H9 (cell line): ENCODE results near the gene IL1RAPL1. TPM values are rescaled to one million over a fixed set of nuclear protein-coding genes. Genes with fewer than 3 reads are reported as not detected.

Experiments used
- DNase-seq: peaks from one replicate; pipeline ENCODE4 v3.0.0-alpha.2; 2017
- H2AFZ ChIP-seq: one replicate; pipeline ENCODE4 v1.6.1; 2013; ENCODE audit warnings: mild to moderate bottlenecking, low read length, control low read depth, moderate library complexity
- H2AK5ac ChIP-seq: 2 replicates; pipeline ENCODE4 v1.6.1; 2013; ENCODE audit warnings: low read length, control low read depth, mixed read lengths; ENCODE audit not compliant: insufficient read length
- H2BK120ac ChIP-seq: one replicate; pipeline ENCODE4 v1.6.1; 2013; ENCODE audit warnings: low read depth, mild to moderate bottlenecking, low read length, control low read depth, inconsistent platforms; ENCODE audit not compliant: poor library complexity, severe bottlenecking
- H2BK12ac ChIP-seq: 2 replicates; pipeline ENCODE4 v1.6.1; 2013; ENCODE audit warnings: low read length, control low read depth, mixed read lengths, low read depth; ENCODE audit not compliant: insufficient read length
- H2BK15ac ChIP-seq: 2 replicates; pipeline ENCODE4 v1.6.1; 2013; ENCODE audit warnings: low read depth, low read length, control low read depth
- H2BK20ac ChIP-seq: one replicate; pipeline ENCODE4 v1.6.1; 2013; ENCODE audit warnings: low read depth, mild to moderate bottlenecking, low read length, control low read depth, inconsistent platforms; ENCODE audit not compliant: poor library complexity, severe bottlenecking
- H2BK5ac ChIP-seq: 2 replicates; pipeline ENCODE4 v1.6.1; 2013; ENCODE audit warnings: low read length, control low read depth, mixed read lengths; ENCODE audit not compliant: insufficient read length
- H3K14ac ChIP-seq: 2 replicates; pipeline ENCODE4 v1.6.1; 2013; ENCODE audit warnings: low read length, control low read depth; ENCODE audit not compliant: insufficient read depth
- H3K18ac ChIP-seq: 2 replicates; pipeline ENCODE4 v1.6.1; 2013; ENCODE audit warnings: low read depth, mild to moderate bottlenecking, mixed read lengths, low read length, control low read depth; ENCODE audit not compliant: insufficient read length
- H3K23ac ChIP-seq: 2 replicates; pipeline ENCODE4 v1.6.1; 2013; ENCODE audit warnings: low read length, control low read depth, mixed read lengths, low read depth; ENCODE audit not compliant: insufficient read length
- H3K23me2 ChIP-seq: 2 replicates; pipeline ENCODE4 v1.6.1; 2013; ENCODE audit warnings: low read depth, mild to moderate bottlenecking, mixed read lengths, low read length, control low read depth; ENCODE audit not compliant: insufficient read length, poor library complexity, severe bottlenecking
- H3K27ac ChIP-seq: 2 replicates; pipeline ENCODE4 v1.5.1; 2013; ENCODE audit warnings: low read length, control low read depth, mixed read lengths, low read depth; ENCODE audit not compliant: insufficient read length
- H3K27me3 ChIP-seq: 2 replicates; pipeline ENCODE4 v1.6.1; 2013; ENCODE audit warnings: low read length, control low read depth, inconsistent platforms; ENCODE audit not compliant: insufficient read depth
- H3K4ac ChIP-seq: 2 replicates; pipeline ENCODE4 v1.6.1; 2013; ENCODE audit warnings: low read depth, mild to moderate bottlenecking, control low read depth, inconsistent platforms, low read length, moderate library complexity
- H3K4me1 ChIP-seq: 2 replicates; pipeline ENCODE4 v1.6.1; 2013; ENCODE audit warnings: low read length, control low read depth, inconsistent platforms; ENCODE audit not compliant: insufficient read depth
- H3K4me2 ChIP-seq: 2 replicates; pipeline ENCODE4 v1.6.1; 2013; ENCODE audit warnings: low read length, control low read depth, mixed read lengths; ENCODE audit not compliant: insufficient read length, insufficient read depth
- H3K56ac ChIP-seq: 2 replicates; pipeline ENCODE4 v1.6.1; 2013; ENCODE audit warnings: low read depth, mild to moderate bottlenecking, mixed read lengths, low read length, control low read depth; ENCODE audit not compliant: insufficient read length
- H3K79me1 ChIP-seq: 2 replicates; pipeline ENCODE4 v1.6.1; 2013; ENCODE audit warnings: low read depth, mild to moderate bottlenecking, moderate library complexity, low read length, control low read depth, inconsistent platforms; ENCODE audit not compliant: insufficient read depth, poor library complexity, severe bottlenecking
- H3K79me2 ChIP-seq: 2 replicates; pipeline ENCODE4 v1.6.1; 2013; ENCODE audit warnings: low read length, control low read depth, inconsistent platforms; ENCODE audit not compliant: insufficient read depth
- H3K9ac ChIP-seq: 2 replicates; pipeline ENCODE4 v1.6.1; 2013; ENCODE audit warnings: low read length, control low read depth, mixed read lengths; ENCODE audit not compliant: insufficient read length; ENCODE audit errors: extremely low read depth
- H3K9me3 ChIP-seq: one replicate; pipeline ENCODE4 v1.6.1; 2013; ENCODE audit warnings: low read depth, low read length, inconsistent platforms; ENCODE audit not compliant: control insufficient read depth
- H3T11ph ChIP-seq: one replicate; pipeline ENCODE4 v1.6.1; 2013; ENCODE audit warnings: mild to moderate bottlenecking, low read length, control low read depth, inconsistent platforms
- H4K20me1 ChIP-seq: one replicate; pipeline ENCODE4 v1.6.1; 2013; ENCODE audit not compliant: control insufficient read depth, insufficient read length, insufficient read depth
- H4K5ac ChIP-seq: 2 replicates; pipeline ENCODE4 v1.6.1; 2013; ENCODE audit warnings: low read depth, mild to moderate bottlenecking, mixed read lengths, low read length, control low read depth; ENCODE audit not compliant: insufficient read length
- H4K8ac ChIP-seq: replicated peaks from 2 replicates; pipeline ENCODE4 v1.6.1; 2013; ENCODE audit warnings: low read length, control low read depth, mixed read lengths, low read depth; ENCODE audit not compliant: insufficient read length
- H4K91ac ChIP-seq: 2 replicates; pipeline ENCODE4 v1.6.1; 2013; ENCODE audit warnings: low read depth, mild to moderate bottlenecking, moderate library complexity, mixed read lengths, low read length, control low read depth; ENCODE audit not compliant: insufficient read length
- H3K27ac Mint-ChIP-seq, 3 experiments: 2 replicates in 2 of 3; 3 replicates in 1 of 3; pipeline ENCODE4 v1.8.0; 2020 to 2021; ENCODE audit warnings: mixed read lengths in 3 of 3, mild to moderate bottlenecking in 1 of 3, moderate library complexity in 1 of 3
- H3K27me3 Mint-ChIP-seq: 2 replicates; pipeline ENCODE4 v1.8.0; 2021; ENCODE audit warnings: low read depth, mild to moderate bottlenecking, moderate library complexity, mixed read lengths
- H3K36me3 Mint-ChIP-seq, 3 experiments: 2 replicates in 2 of 3; 3 replicates in 1 of 3; pipeline ENCODE4 v1.8.0; 2020 to 2021; ENCODE audit warnings: low read depth in 3 of 3, mixed read lengths in 3 of 3; ENCODE audit not compliant: insufficient read depth in 1 of 3
- H3K4me1 Mint-ChIP-seq, 2 experiments: 2 replicates each; pipeline ENCODE4 v1.8.0; 2020; ENCODE audit warnings: mixed read lengths in 2 of 2
- H3K4me3 Mint-ChIP-seq, 2 experiments: 2 replicates in 1 of 2; 3 replicates in 1 of 2; pipeline ENCODE4 v1.8.0; 2020 to 2021; ENCODE audit warnings: mild to moderate bottlenecking in 2 of 2, mixed read lengths in 2 of 2, moderate library complexity in 1 of 2
- H3K9me3 Mint-ChIP-seq, 2 experiments: 2 replicates in 1 of 2; 3 replicates in 1 of 2; pipeline ENCODE4 v1.8.0; 2020; ENCODE audit warnings: mild to moderate bottlenecking in 2 of 2, mixed read lengths in 2 of 2, moderate library complexity in 1 of 2
- WGBS: extraction: QIAGEN DNeasy Blood & Tissue Kit; methylation state at CpG from one replicate; pipeline ENCODE4 v1.1.7; 2013; ENCODE audit warnings: missing lambda C conversion rate, low lambda C conversion rate, mixed read lengths; ENCODE audit not compliant: insufficient read length; ENCODE audit errors: extremely low coverage; 5-methylcytosine and 5-hydroxymethylcytosine counted together
- total RNA-seq: library from RNA; stranded (reverse); gene quantifications from 2 replicates; pipeline ENCODE4 v1.2.1, GENCODE V29; 2021
- TF ChIP-seq, protein P1 (sequence below): fragments of 200-600 bp; sonication (generic); conservative IDR thresholded peaks from 3 replicates; pipeline ENCODE4 v1.8.0; 2021; ENCODE audit warnings: antibody characterized with exemption, mild to moderate bottlenecking

Gene IL1RAPL1
- total RNA-seq, 1 experiment from 2014 or later: 0.31 TPM

- Histone ChIP-seq H2BK5ac (no peak overlapping the region), H3K18ac (no peak overlapping the region), H2AFZ (no peak overlapping the region), H2AK5ac (no peak overlapping the region), H3K23ac (no peak overlapping the region), H3K9me3 (no peaks in the 10 kb centered on the region), H3K4me2 (no peak overlapping the region), H3K23me2 (no peaks in the 10 kb centered on the region), H3K14ac (no peak overlapping the region), H3K9ac (no peak overlapping the region), H3K27me3 (no peaks in the 10 kb centered on the region), H2BK15ac (no peak overlapping the region), H4K5ac (no peak overlapping the region), H2BK120ac (no peak overlapping the region), H3K27ac (no peak overlapping the region), H3K79me2 (no peaks in the 10 kb centered on the region), H3K79me1 (no peaks in the 10 kb centered on the region), H3K4ac (no peak overlapping the region), H3K4me1 (no peaks in the 10 kb centered on the region; the same call in 1 of the 2 replicates), H3K56ac (no peak overlapping the region), H4K8ac (no peak overlapping the region), H4K91ac (no peak overlapping the region), H3T11ph (no peak overlapping the region), H2BK20ac (no peak overlapping the region), H4K20me1 (no peaks in the 10 kb centered on the region), H2BK12ac (no peak overlapping the region)
- H3K4me1 Mint-ChIP-seq: peaks cover 17 to 18% of the 10 kb centered on the region in 2 experiments
- H3K9me3 Mint-ChIP-seq: peaks cover 0 to 45% of the 10 kb centered on the region in 2 experiments; a peak in 4 of 5 replicates
- H3K27ac Mint-ChIP-seq: no peak overlapping the region
- no peak overlapping the region for H3K4me3 Mint-ChIP-seq
- WGBS: no CpG with 5 or more reads among the region's 4 CpGs
- TF ChIP-seq, protein P1, sequence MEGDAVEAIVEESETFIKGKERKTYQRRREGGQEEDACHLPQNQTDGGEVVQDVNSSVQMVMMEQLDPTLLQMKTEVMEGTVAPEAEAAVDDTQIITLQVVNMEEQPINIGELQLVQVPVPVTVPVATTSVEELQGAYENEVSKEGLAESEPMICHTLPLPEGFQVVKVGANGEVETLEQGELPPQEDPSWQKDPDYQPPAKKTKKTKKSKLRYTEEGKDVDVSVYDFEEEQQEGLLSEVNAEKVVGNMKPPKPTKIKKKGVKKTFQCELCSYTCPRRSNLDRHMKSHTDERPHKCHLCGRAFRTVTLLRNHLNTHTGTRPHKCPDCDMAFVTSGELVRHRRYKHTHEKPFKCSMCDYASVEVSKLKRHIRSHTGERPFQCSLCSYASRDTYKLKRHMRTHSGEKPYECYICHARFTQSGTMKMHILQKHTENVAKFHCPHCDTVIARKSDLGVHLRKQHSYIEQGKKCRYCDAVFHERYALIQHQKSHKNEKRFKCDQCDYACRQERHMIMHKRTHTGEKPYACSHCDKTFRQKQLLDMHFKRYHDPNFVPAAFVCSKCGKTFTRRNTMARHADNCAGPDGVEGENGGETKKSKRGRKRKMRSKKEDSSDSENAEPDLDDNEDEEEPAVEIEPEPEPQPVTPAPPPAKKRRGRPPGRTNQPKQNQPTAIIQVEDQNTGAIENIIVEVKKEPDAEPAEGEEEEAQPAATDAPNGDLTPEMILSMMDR: no peak
- H3K27me3 Mint-ChIP-seq: no peaks in the 10 kb centered on the region; the same call in 1 of the 2 replicates
- no peaks in the 10 kb centered on the region; a peak in 1 of 7 replicates for H3K36me3 Mint-ChIP-seq
- DNase-seq: no peak
These were observed 960.6 kb downstream of the IL1RAPL1 start for GRCh38 chrX:29547877-29548276.
